GM12878 (cell line): ENCODE results near the gene KLHDC9. TPM values are rescaled to one million over a fixed set of nuclear protein-coding genes. Genes with fewer than 3 reads are reported as not detected.

Source experiments
- ATAC-seq: fragments of 200-7000 bp; cut with Tn5 transposase; 3 replicates; pipeline ENCODE4 v1.9.1; 2020; ENCODE audit warnings: mild to moderate bottlenecking, moderate library complexity
- BruUV-seq: library from RNA; stranded (reverse); fragments of 400-500 nt; replicated peaks from 2 replicates; lab custom pipeline; 2021; lab: Mats Ljungman, UMichigan
- CTCF ChIA-PET: fragments of 300-600 bp; sonication (Branson Sonifier 250); formaldehyde crosslinking; extraction: SDS; loops from one replicate; lab custom pipeline; 2021; ENCODE audit warnings: inconsistent platforms; lab: Yijun Ruan, JAX
- POLR2A ChIA-PET: fragments of 350-600 bp; formaldehyde crosslinking; extraction: SDS; loops from one replicate; lab custom pipeline; 2021; ENCODE audit warnings: inconsistent platforms; lab: Charles Lee
- RAD21 ChIA-PET: fragments of 300-600 bp; sonication (Branson Sonifier 250); formaldehyde crosslinking; loops from one replicate; lab custom pipeline; 2023; ENCODE audit warnings: antibody characterized with exemption; ENCODE audit not compliant: unreplicated experiment; lab: Charles Lee
- SMC1A ChIA-PET: fragments of 300-600 bp; sonication (Branson Sonifier 250); formaldehyde crosslinking; loops from one replicate; lab custom pipeline; 2023; ENCODE audit not compliant: unreplicated experiment, uncharacterized antibody; lab: Charles Lee
- DNase-seq: peaks from one replicate; pipeline ENCODE4 v3.0.0-alpha.2; 2011; ENCODE audit warnings: low read depth, low spot score
- FAIRE-seq: peaks from 3 replicates; lab custom pipeline; 2011; peaks lifted over from hg19 to GRCh38; lab: Jason Lieb, UNC
- H2AFZ ChIP-seq: 2 replicates; pipeline ENCODE4 v1.6.0; 2011; ENCODE audit warnings: low read depth, low read length, control low read depth; ENCODE audit not compliant: control insufficient read depth
- H3K27ac ChIP-seq: 2 replicates; pipeline ENCODE4 v1.5.1; 2011; ENCODE audit warnings: control low read depth; ENCODE audit not compliant: control insufficient read depth, insufficient read depth
- H3K27me3 ChIP-seq, 2 experiments: replicated peaks in 1 of 2; 2 replicates each; pipeline versions ENCODE4 v1.6.0 to v1.6.1; 2011; ENCODE audit warnings: low read length in 1 of 2; ENCODE audit not compliant: control insufficient read depth in 2 of 2, insufficient read depth in 2 of 2
- H3K36me3 ChIP-seq, 2 experiments: 2 replicates each; pipeline ENCODE4 v1.5.1; 2011; ENCODE audit warnings: low read length in 1 of 2; ENCODE audit not compliant: control insufficient read depth in 2 of 2, insufficient read depth in 2 of 2
- H3K4me1 ChIP-seq: 2 replicates; pipeline ENCODE4 v1.6.1; 2011; ENCODE audit warnings: mild to moderate bottlenecking, low read length, moderate library complexity, mixed read lengths; ENCODE audit not compliant: control insufficient read depth, insufficient read depth
- H3K4me2 ChIP-seq: 2 replicates; pipeline ENCODE4 v1.6.0; 2011; ENCODE audit warnings: control low read depth; ENCODE audit not compliant: control insufficient read depth, insufficient read depth
- H3K4me3 ChIP-seq: fragments of 200-600 bp; sonication (generic); 2 replicates; pipeline ENCODE4 v1.5.1; 2016
- H3K79me2 ChIP-seq: 2 replicates; pipeline ENCODE4 v1.6.0; 2011; ENCODE audit warnings: low read length; ENCODE audit not compliant: control insufficient read depth, insufficient read depth
- H3K9ac ChIP-seq: 2 replicates; pipeline ENCODE4 v1.8.0; 2011; ENCODE audit warnings: low read length, control low read depth, mixed read lengths; ENCODE audit not compliant: control insufficient read depth, insufficient read depth
- H3K9me3 ChIP-seq: replicated peaks from 3 replicates; pipeline ENCODE4 v1.5.1; 2011; ENCODE audit warnings: mild to moderate bottlenecking, low read length; ENCODE audit not compliant: control insufficient read depth, insufficient read depth
- H4K20me1 ChIP-seq: 2 replicates; pipeline ENCODE4 v1.6.0; 2011; ENCODE audit not compliant: control insufficient read depth, insufficient read depth
- GABPA ChIP-seq: IDR thresholded peaks from 2 replicates; pipeline ENCODE4 v1.6.1; 2014; ENCODE audit warnings: antibody characterized with exemption, low read depth, mild to moderate bottlenecking, inconsistent platforms
- PBX3 ChIP-seq: IDR thresholded peaks from 2 replicates; pipeline ENCODE4 v1.6.1; 2011; ENCODE audit warnings: mild to moderate bottlenecking, low read depth, low read length, moderate library complexity; ENCODE audit not compliant: insufficient replicate concordance
- SRF ChIP-seq, 2 experiments: IDR thresholded peaks; 2 replicates each; pipeline ENCODE4 v1.6.1; 2011; ENCODE audit warnings: low read depth in 2 of 2, low read length in 2 of 2, mild to moderate bottlenecking in 1 of 2, moderate library complexity in 1 of 2
- STAT1 ChIP-seq: fragments of 450-650 bp; conservative IDR thresholded peaks from 2 replicates; pipeline ENCODE4 v1.6.1; 2014; ENCODE audit warnings: antibody characterized with exemption, mild to moderate bottlenecking
- WGBS: methylation state at CpG from one replicate; pipeline ENCODE4 v1.1.6; 2016; ENCODE audit warnings: low lambda C conversion rate; ENCODE audit not compliant: insufficient replicate concordance, insufficient coverage; ENCODE audit errors: missing lambda C conversion rate; 5-methylcytosine and 5-hydroxymethylcytosine counted together
- in situ Hi-C: fragments of 300-500 bp; cut with MboI; formaldehyde crosslinking; loops from 9 replicates; pipeline ENCODE4 v1.14.3; 2018; ENCODE audit warnings: mixed read lengths
- intact Hi-C: fragments of 100-400 bp; cut with micrococcal nuclease; formaldehyde crosslinking; loops from one replicate; pipeline ENCODE4 v1.14.2; 2022; ENCODE audit not compliant: unreplicated experiment
- polyA plus RNA-seq, 11 experiments: library from polyadenylated mRNA; depleted of rRNA in 4 of 11; unstranded in 6 of 11; stranded (reverse) in 5 of 11; fragments of >200 nt; fragmentation: Nextera tagmentation in 4 of 11; fragmentation: Illumina TruSeq in 1 of 11; extraction: Ambion mirVana in 4 of 11; extraction: Trizol in 1 of 11; gene quantifications; 1 replicate in 1 of 11; 2 replicates in 10 of 11; pipeline versions ENCODE4 v1.2.1 to v1.2.3, GENCODE V29; 2011 to 2016; ENCODE audit warnings: inconsistent platforms in 2 of 11, missing spikeins in 2 of 11, low read depth in 1 of 11
- total RNA-seq, 4 experiments: library from RNA; depleted of rRNA in 3 of 4; stranded (reverse); fragments of >200 nt in 3 of 4; fragmentation: Illumina TruSeq in 1 of 4; extraction: Trizol in 1 of 4; gene quantifications; 2 replicates each; pipeline versions ENCODE4 v1.2.1 to v1.2.3, GENCODE V29; 2013 to 2021
- TF ChIP-seq, protein P1 (sequence below): IDR thresholded peaks from 2 replicates; pipeline ENCODE4 v1.6.1; 2011; ENCODE audit warnings: low read depth, low read length, improper control_type of control experiment, borderline replicate concordance
- TF ChIP-seq, protein P2 (sequence below): fragments of 450-650 bp; IDR thresholded peaks from 2 replicates; pipeline ENCODE4 v1.6.1; 2014; ENCODE audit warnings: mild to moderate bottlenecking

KLHDC9 gene
- total and polyA plus RNA-seq, 10 of the 15 experiments (the other 5 are each of a cell fraction or from before 2014, with no cell fraction given): 0.66 to 4.9 (median 2.6) TPM

DNA sequence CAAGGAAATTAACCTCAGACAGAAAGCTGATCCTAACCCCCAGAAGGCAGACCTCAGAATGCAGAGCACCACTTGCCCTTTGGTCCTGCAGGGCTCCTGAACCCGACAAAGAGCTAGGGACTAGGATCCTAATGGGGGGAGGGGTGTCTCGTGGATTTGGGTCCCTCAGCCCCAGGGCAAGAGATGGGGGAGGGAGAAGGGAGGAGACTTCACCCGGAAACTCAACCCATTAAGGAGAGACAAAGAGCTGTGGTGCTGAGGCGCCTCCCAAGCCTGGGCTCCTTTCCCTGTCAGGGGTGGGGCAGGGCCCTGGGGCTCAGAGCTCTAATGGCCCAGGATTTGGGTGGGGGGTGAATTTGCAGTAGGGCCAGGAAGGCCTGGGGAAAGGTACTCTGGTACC lies 11.7 kb upstream of the KLHDC9 start:
- H3K9me3 ChIP-seq: no peaks in the 10 kb centered on the region
- no peaks in the 10 kb centered on the region for H3K4me1 ChIP-seq
- H3K36me3 ChIP-seq: no peaks in the 10 kb centered on the region
- ChIA-PET POLR2A (no interaction called here), SMC1A (interaction anchor here (1.0 to 2.7 kb wide), 2 partner anchors 10 to 17 kb away, joined by 3 to 8 read pairs; partner anchors contain the start of gene ARHGAP30), CTCF (interaction anchor here (0.9 to 1.2 kb wide), 2 partner anchors 15 to 66 kb away, joined by 3 to 6 read pairs; partner anchors contain the start of gene F11R), RAD21 (interaction anchor here (0.9 kb wide), 1 partner anchor 382 kb away, joined by 3 read pairs; no protein-coding TSS in a partner anchor)
- 43% methylated on average over 3 of the region's 4 CpGs for WGBS
- FAIRE-seq (no peak), ATAC-seq (no peak), DNase-seq (no peak)
- H3K27ac ChIP-seq: no peak overlapping the region
- no peak overlapping the region for H3K4me2 ChIP-seq
- H3K27me3 ChIP-seq: no peaks in the 10 kb centered on the region
- H2AFZ ChIP-seq: no peak overlapping the region
- in situ Hi-C loops (no loop called here), intact Hi-C loops (no loop called here)
- H4K20me1 ChIP-seq: no peaks in the 10 kb centered on the region
- no TSS peak for BruUV-seq
- TF ChIP-seq STAT1 (no peak), GABPA (no peak), SRF (IDR thresholded peaks at IDR 0.05; ENCODE audit: low read depth in 2 of 2, low read length in 2 of 2) (no peak), PBX3 (no peak)
- TF ChIP-seq, protein P1, sequence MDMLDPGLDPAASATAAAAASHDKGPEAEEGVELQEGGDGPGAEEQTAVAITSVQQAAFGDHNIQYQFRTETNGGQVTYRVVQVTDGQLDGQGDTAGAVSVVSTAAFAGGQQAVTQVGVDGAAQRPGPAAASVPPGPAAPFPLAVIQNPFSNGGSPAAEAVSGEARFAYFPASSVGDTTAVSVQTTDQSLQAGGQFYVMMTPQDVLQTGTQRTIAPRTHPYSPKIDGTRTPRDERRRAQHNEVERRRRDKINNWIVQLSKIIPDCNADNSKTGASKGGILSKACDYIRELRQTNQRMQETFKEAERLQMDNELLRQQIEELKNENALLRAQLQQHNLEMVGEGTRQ: no peak
- TF ChIP-seq, protein P2, sequence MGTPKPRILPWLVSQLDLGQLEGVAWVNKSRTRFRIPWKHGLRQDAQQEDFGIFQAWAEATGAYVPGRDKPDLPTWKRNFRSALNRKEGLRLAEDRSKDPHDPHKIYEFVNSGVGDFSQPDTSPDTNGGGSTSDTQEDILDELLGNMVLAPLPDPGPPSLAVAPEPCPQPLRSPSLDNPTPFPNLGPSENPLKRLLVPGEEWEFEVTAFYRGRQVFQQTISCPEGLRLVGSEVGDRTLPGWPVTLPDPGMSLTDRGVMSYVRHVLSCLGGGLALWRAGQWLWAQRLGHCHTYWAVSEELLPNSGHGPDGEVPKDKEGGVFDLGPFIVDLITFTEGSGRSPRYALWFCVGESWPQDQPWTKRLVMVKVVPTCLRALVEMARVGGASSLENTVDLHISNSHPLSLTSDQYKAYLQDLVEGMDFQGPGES: no peak
- H3K79me2 ChIP-seq: no peaks in the 10 kb centered on the region
- H3K9ac ChIP-seq: no peak overlapping the region
- H3K4me3 ChIP-seq: no peak overlapping the region
